ENCODE results near the gene TUBD1. TPM values are rescaled to one million over a fixed set of nuclear protein-coding genes. Genes with fewer than 3 reads are reported as not detected.
"Not testable (repeated sequence)": the region's sequence is repeated elsewhere in the genome, so short reads cannot be mapped to it uniquely, and the experiment has no call there.

The TUBD1 gene
- total RNA-seq, 1 experiment from 2014 or later, result 10.6 TPM

- Histone ChIP-seq H3K27me3 (ENCODE audit: control insufficient read depth, insufficient read depth, low read length) (no peaks in the 10 kb centered on the region), H3K4me3 (ENCODE audit: insufficient read depth, low read depth, low read length) (peak overlapping the region; percentile 84), H3K36me3 (replicated peaks; ENCODE audit: control insufficient read depth, insufficient read depth, low read length) (peaks cover 2% of the 10 kb centered on the region; the same call in 1 of the 2 replicates)
- DNase-seq, result peak; percentile 62
Observed at GRCh38 chr17:59893676-59894100, 945 bp upstream of the TUBD1 start.

- H3K4me3 ChIP-seq (ENCODE audit: insufficient read depth, low read depth, low read length), result peak overlapping the region; percentile 84
- no peaks in the 10 kb centered on the region for H3K27me3 ChIP-seq (ENCODE audit: control insufficient read depth, insufficient read depth, low read length)
- H3K36me3 ChIP-seq (replicated peaks; ENCODE audit: control insufficient read depth, insufficient read depth, low read length), result peaks cover 2% of the 10 kb centered on the region; the same call in 1 of the 2 replicates
- peak; percentile 74 for DNase-seq
Observed at GRCh38 chr17:59892251-59892923, 356 bp downstream of the TUBD1 start.

GRCh38 chr17:59890720-59891119 is 2.0 kb downstream of the TUBD1 start:
- Histone ChIP-seq H3K36me3 (replicated peaks; ENCODE audit: control insufficient read depth, insufficient read depth, low read length) (peaks cover 2% of the 10 kb centered on the region), H3K4me3 (ENCODE audit: insufficient read depth, low read depth, low read length) (no peak overlapping the region), H3K27me3 (ENCODE audit: control insufficient read depth, insufficient read depth, low read length) (no peaks in the 10 kb centered on the region)

GRCh38 chr17:59888145-59888750 is 4.5 kb downstream of the TUBD1 start:
- no peak overlapping the region for H3K4me3 ChIP-seq (ENCODE audit: insufficient read depth, low read depth, low read length)
- DNase-seq, result no peak
- H3K36me3 ChIP-seq (replicated peaks; ENCODE audit: control insufficient read depth, insufficient read depth, low read length), result peaks cover 6% of the 10 kb centered on the region

More at GRCh38 chr17:59890720-59891119, 2.0 kb downstream of the TUBD1 start:
- DNase-seq, result no peak

GRCh38 chr17:59884861-59885260 is 7.9 kb downstream of the TUBD1 start:
- DNase-seq, result no peak
- no peak overlapping the region for H3K4me3 ChIP-seq (ENCODE audit: insufficient read depth, low read depth, low read length)
- H3K36me3 ChIP-seq (replicated peaks; ENCODE audit: control insufficient read depth, insufficient read depth, low read length), result peaks cover 4% of the 10 kb centered on the region; the same call in 1 of the 2 replicates
- H3K27me3 ChIP-seq (ENCODE audit: control insufficient read depth, insufficient read depth, low read length), result no peaks in the 10 kb centered on the region

More at GRCh38 chr17:59888145-59888750, 4.5 kb downstream of the TUBD1 start:
- H3K27me3 ChIP-seq (ENCODE audit: control insufficient read depth, insufficient read depth, low read length), result no peaks in the 10 kb centered on the region

- no peak for DNase-seq
- no peaks in the 10 kb centered on the region for H3K27me3 ChIP-seq (ENCODE audit: control insufficient read depth, insufficient read depth, low read length)
- H3K4me3 ChIP-seq (ENCODE audit: insufficient read depth, low read depth, low read length), result no peak overlapping the region
- peaks cover 8% of the 10 kb centered on the region for H3K36me3 ChIP-seq (replicated peaks; ENCODE audit: control insufficient read depth, insufficient read depth, low read length)
Observed at GRCh38 chr17:59878624-59879023, 14.1 kb downstream of the TUBD1 start.

- Histone ChIP-seq H3K36me3 (replicated peaks; ENCODE audit: control insufficient read depth, insufficient read depth, low read length) (peaks cover 8% of the 10 kb centered on the region), H3K4me3 (ENCODE audit: insufficient read depth, low read depth, low read length) (no peak overlapping the region), H3K27me3 (ENCODE audit: control insufficient read depth, insufficient read depth, low read length) (no peaks in the 10 kb centered on the region)
- no peak for DNase-seq
Observed at GRCh38 chr17:59877965-59878364, 14.8 kb downstream of the TUBD1 start.

- Histone ChIP-seq H3K36me3 (replicated peaks; ENCODE audit: control insufficient read depth, insufficient read depth, low read length) (peaks cover 8% of the 10 kb centered on the region), H3K4me3 (ENCODE audit: insufficient read depth, low read depth, low read length) (no peak overlapping the region), H3K27me3 (ENCODE audit: control insufficient read depth, insufficient read depth, low read length) (no peaks in the 10 kb centered on the region)
- no peak for DNase-seq
Observed at GRCh38 chr17:59876107-59876506, 16.6 kb downstream of the TUBD1 start.

- no peak for DNase-seq
- no peaks in the 10 kb centered on the region for H3K27me3 ChIP-seq (ENCODE audit: control insufficient read depth, insufficient read depth, low read length)
- H3K36me3 ChIP-seq (replicated peaks; ENCODE audit: control insufficient read depth, insufficient read depth, low read length), result peaks cover 8% of the 10 kb centered on the region
- H3K4me3 ChIP-seq (ENCODE audit: insufficient read depth, low read depth, low read length), result no peak overlapping the region
Observed at GRCh38 chr17:59874376-59874775, 18.4 kb downstream of the TUBD1 start.

- DNase-seq; H3K4me3 ChIP-seq (ENCODE audit: insufficient read depth, low read depth, low read length); H3K36me3 ChIP-seq (replicated peaks; ENCODE audit: control insufficient read depth, insufficient read depth, low read length); H3K27me3 ChIP-seq (ENCODE audit: control insufficient read depth, insufficient read depth, low read length): not testable (repeated sequence)
Observed at GRCh38 chr17:59873414-59873813, 19.3 kb downstream of the TUBD1 start.

GRCh38 chr17:59872351-59872750 is 20.4 kb downstream of the TUBD1 start:
- no peak for DNase-seq
- H3K36me3 ChIP-seq (replicated peaks; ENCODE audit: control insufficient read depth, insufficient read depth, low read length), result peaks cover 5% of the 10 kb centered on the region
- H3K4me3 ChIP-seq (ENCODE audit: insufficient read depth, low read depth, low read length), result no peak overlapping the region
- no peaks in the 10 kb centered on the region for H3K27me3 ChIP-seq (ENCODE audit: control insufficient read depth, insufficient read depth, low read length)

GRCh38 chr17:59870482-59870881 is 22.3 kb downstream of the TUBD1 start:
- Histone ChIP-seq H3K36me3 (replicated peaks; ENCODE audit: control insufficient read depth, insufficient read depth, low read length) (peaks cover 2% of the 10 kb centered on the region; the same call in 1 of the 2 replicates), H3K27me3 (ENCODE audit: control insufficient read depth, insufficient read depth, low read length) (no peaks in the 10 kb centered on the region), H3K4me3 (ENCODE audit: insufficient read depth, low read depth, low read length) (no peak overlapping the region)
- no peak for DNase-seq

GRCh38 chr17:59869941-59870218 is 22.9 kb downstream of the TUBD1 start:
- no peak overlapping the region for H3K4me3 ChIP-seq (ENCODE audit: insufficient read depth, low read depth, low read length)
- H3K36me3 ChIP-seq (replicated peaks; ENCODE audit: control insufficient read depth, insufficient read depth, low read length), result peaks cover 2% of the 10 kb centered on the region; the same call in 1 of the 2 replicates
- H3K27me3 ChIP-seq (ENCODE audit: control insufficient read depth, insufficient read depth, low read length), result no peaks in the 10 kb centered on the region
- DNase-seq, result no peak

GRCh38 chr17:59863616-59864015 is 29.1 kb downstream of the TUBD1 start:
- DNase-seq, result no peak
- Histone ChIP-seq H3K36me3 (replicated peaks; ENCODE audit: control insufficient read depth, insufficient read depth, low read length) (no peaks in the 10 kb centered on the region; the same call in 1 of the 2 replicates), H3K4me3 (ENCODE audit: insufficient read depth, low read depth, low read length) (no peak overlapping the region), H3K27me3 (ENCODE audit: control insufficient read depth, insufficient read depth, low read length) (no peaks in the 10 kb centered on the region)

- Histone ChIP-seq H3K27me3 (ENCODE audit: control insufficient read depth, insufficient read depth, low read length) (no peaks in the 10 kb centered on the region), H3K4me3 (ENCODE audit: insufficient read depth, low read depth, low read length) (no peak overlapping the region), H3K36me3 (replicated peaks; ENCODE audit: control insufficient read depth, insufficient read depth, low read length) (no peaks in the 10 kb centered on the region; the same call in 1 of the 2 replicates)
- DNase-seq, result no peak
Observed at GRCh38 chr17:59859444-59860025, 33.2 kb downstream of the TUBD1 start.
